Activated naive CD4-positive, alpha-beta T cell treated with anti-CD3 and anti-CD28 coated beads, Interleukin-2, amount 50 U/mL, for 24 hours (primary cell): ENCODE results near the gene RMND5A.
A peak's percentile ranks its signal among the peaks of the same experiment; 100 is the strongest.

Experiments used
- H3K27ac Mint-ChIP-seq: one replicate; pipeline ENCODE4 v1.8.0; 2021; ENCODE audit warnings: mild to moderate bottlenecking, mixed read lengths
- H3K27me3 Mint-ChIP-seq: one replicate; pipeline ENCODE4 v1.8.0; 2021; ENCODE audit warnings: mixed read lengths
- H3K36me3 Mint-ChIP-seq: one replicate; pipeline ENCODE4 v1.8.0; 2021; ENCODE audit warnings: mixed read lengths
- H3K4me1 Mint-ChIP-seq: one replicate; pipeline ENCODE4 v1.8.0; 2021; ENCODE audit warnings: mixed read lengths
- H3K4me3 Mint-ChIP-seq: one replicate; pipeline ENCODE4 v1.8.0; 2021; ENCODE audit warnings: mild to moderate bottlenecking, mixed read lengths
- H3K9me3 Mint-ChIP-seq: one replicate; pipeline ENCODE4 v1.8.0; 2021; ENCODE audit warnings: mixed read lengths

The RMND5A gene

GRCh38 chr2:86774862-86775261, 54.8 kb downstream of the RMND5A start:
- no peak overlapping the region for H3K27ac Mint-ChIP-seq
- no peaks in the 10 kb centered on the region for H3K9me3 Mint-ChIP-seq
- H3K36me3 Mint-ChIP-seq: peaks cover 17% of the 10 kb centered on the region
- H3K4me1 Mint-ChIP-seq: no peaks in the 10 kb centered on the region
- no peak overlapping the region for H3K4me3 Mint-ChIP-seq
- no peaks in the 10 kb centered on the region for H3K27me3 Mint-ChIP-seq

GRCh38 chr2:86775338-86775737, 55.2 kb downstream of the RMND5A start:
- Mint-ChIP-seq H3K4me3 (no peak overlapping the region), H3K27me3 (no peaks in the 10 kb centered on the region), H3K36me3 (peaks cover 17% of the 10 kb centered on the region), H3K4me1 (no peaks in the 10 kb centered on the region), H3K9me3 (no peaks in the 10 kb centered on the region), H3K27ac (no peak overlapping the region)

- Mint-ChIP-seq H3K9me3 (no peaks in the 10 kb centered on the region), H3K27me3 (no peaks in the 10 kb centered on the region), H3K4me3 (no peak overlapping the region), H3K4me1 (no peaks in the 10 kb centered on the region), H3K36me3 (peaks cover 12% of the 10 kb centered on the region), H3K27ac (no peak overlapping the region)
Observed at GRCh38 chr2:86776532-86776931, 56.4 kb downstream of the RMND5A start.

- Mint-ChIP-seq H3K36me3 (peaks cover 5% of the 10 kb centered on the region), H3K27ac (no peak overlapping the region), H3K9me3 (no peaks in the 10 kb centered on the region), H3K27me3 (no peaks in the 10 kb centered on the region), H3K4me1 (no peaks in the 10 kb centered on the region), H3K4me3 (no peak overlapping the region)
Observed at GRCh38 chr2:86778957-86779356, 58.9 kb downstream of the RMND5A start.

- H3K9me3 Mint-ChIP-seq: no peaks in the 10 kb centered on the region
- H3K36me3 Mint-ChIP-seq: no peaks in the 10 kb centered on the region
- no peaks in the 10 kb centered on the region for H3K4me1 Mint-ChIP-seq
- no peak overlapping the region for H3K27ac Mint-ChIP-seq
- no peak overlapping the region for H3K4me3 Mint-ChIP-seq
- H3K27me3 Mint-ChIP-seq: no peaks in the 10 kb centered on the region
Observed at GRCh38 chr2:86779971-86780370, 59.9 kb downstream of the RMND5A start.

GRCh38 chr2:86781363-86781762, 61.3 kb downstream of the RMND5A start:
- Mint-ChIP-seq H3K9me3 (no peaks in the 10 kb centered on the region), H3K4me1 (no peaks in the 10 kb centered on the region), H3K27ac (no peak overlapping the region), H3K27me3 (no peaks in the 10 kb centered on the region), H3K4me3 (no peak overlapping the region), H3K36me3 (no peaks in the 10 kb centered on the region)

GRCh38 chr2:86782748-86783147, 62.7 kb downstream of the RMND5A start:
- H3K4me3 Mint-ChIP-seq: no peak overlapping the region
- H3K36me3 Mint-ChIP-seq: no peaks in the 10 kb centered on the region
- H3K9me3 Mint-ChIP-seq: no peaks in the 10 kb centered on the region
- no peak overlapping the region for H3K27ac Mint-ChIP-seq
- H3K4me1 Mint-ChIP-seq: no peaks in the 10 kb centered on the region
- peaks cover 2% of the 10 kb centered on the region for H3K27me3 Mint-ChIP-seq

- Mint-ChIP-seq H3K27ac (peak overlapping the region; percentile 36), H3K9me3 (no peaks in the 10 kb centered on the region), H3K4me1 (no peaks in the 10 kb centered on the region), H3K4me3 (no peak overlapping the region), H3K36me3 (no peaks in the 10 kb centered on the region), H3K27me3 (peaks cover 3% of the 10 kb centered on the region)
Observed at GRCh38 chr2:86783615-86784339, 63.7 kb downstream of the RMND5A start.

GRCh38 chr2:86785456-86785855, 65.4 kb downstream of the RMND5A start:
- peaks cover 7% of the 10 kb centered on the region for H3K27me3 Mint-ChIP-seq
- no peak overlapping the region for H3K27ac Mint-ChIP-seq
- no peak overlapping the region for H3K4me3 Mint-ChIP-seq
- H3K9me3 Mint-ChIP-seq: no peaks in the 10 kb centered on the region
- peaks cover 5% of the 10 kb centered on the region for H3K4me1 Mint-ChIP-seq
- no peaks in the 10 kb centered on the region for H3K36me3 Mint-ChIP-seq

GRCh38 chr2:86786001-86786536, 66.0 kb downstream of the RMND5A start:
- Mint-ChIP-seq H3K27me3 (peaks cover 10% of the 10 kb centered on the region), H3K36me3 (no peaks in the 10 kb centered on the region), H3K27ac (no peak overlapping the region), H3K4me1 (peaks cover 9% of the 10 kb centered on the region), H3K4me3 (no peak overlapping the region), H3K9me3 (no peaks in the 10 kb centered on the region)

GRCh38 chr2:86787736-86788135, 67.6 kb downstream of the RMND5A start:
- peaks cover 20% of the 10 kb centered on the region for H3K4me1 Mint-ChIP-seq
- no peak overlapping the region for H3K4me3 Mint-ChIP-seq
- H3K27me3 Mint-ChIP-seq: peaks cover 21% of the 10 kb centered on the region
- no peaks in the 10 kb centered on the region for H3K9me3 Mint-ChIP-seq
- H3K36me3 Mint-ChIP-seq: no peaks in the 10 kb centered on the region
- H3K27ac Mint-ChIP-seq: no peak overlapping the region

GRCh38 chr2:86788165-86788564, 68.1 kb downstream of the RMND5A start:
- Mint-ChIP-seq H3K4me1 (peaks cover 20% of the 10 kb centered on the region), H3K27me3 (peaks cover 24% of the 10 kb centered on the region)

GRCh38 chr2:86788881-86789686, 69.0 kb downstream of the RMND5A start:
- Mint-ChIP-seq H3K27me3 (peaks cover 33% of the 10 kb centered on the region), H3K9me3 (no peaks in the 10 kb centered on the region), H3K27ac (no peak overlapping the region), H3K4me3 (no peak overlapping the region), H3K36me3 (no peaks in the 10 kb centered on the region), H3K4me1 (peaks cover 20% of the 10 kb centered on the region)

More at GRCh38 chr2:86788165-86788564, 68.1 kb downstream of the RMND5A start:
- H3K36me3 Mint-ChIP-seq: no peaks in the 10 kb centered on the region
- no peaks in the 10 kb centered on the region for H3K9me3 Mint-ChIP-seq
- no peak overlapping the region for H3K4me3 Mint-ChIP-seq
- no peak overlapping the region for H3K27ac Mint-ChIP-seq

- H3K9me3 Mint-ChIP-seq: no peaks in the 10 kb centered on the region
- no peaks in the 10 kb centered on the region for H3K36me3 Mint-ChIP-seq
- H3K4me3 Mint-ChIP-seq: peak overlapping the region; percentile 87
- no peak overlapping the region for H3K27ac Mint-ChIP-seq
- peaks cover 20% of the 10 kb centered on the region for H3K4me1 Mint-ChIP-seq
- peaks cover 39% of the 10 kb centered on the region for H3K27me3 Mint-ChIP-seq
Observed at GRCh38 chr2:86789687-86790133, 69.6 kb downstream of the RMND5A start.

GRCh38 chr2:86790134-86790675, 70.1 kb downstream of the RMND5A start:
- Mint-ChIP-seq H3K9me3 (peaks cover 4% of the 10 kb centered on the region), H3K4me1 (peaks cover 24% of the 10 kb centered on the region), H3K4me3 (peak overlapping the region; percentile 87), H3K36me3 (peaks cover 3% of the 10 kb centered on the region), H3K27ac (no peak overlapping the region), H3K27me3 (peaks cover 44% of the 10 kb centered on the region)
